SJSA1 (cell line): ENCODE measurements around the gene ZNF417. TPM values are rescaled to one million over a fixed set of nuclear protein-coding genes. Genes with fewer than 3 reads are reported as not detected.
"Not testable (repeated sequence)": the region's sequence is repeated elsewhere in the genome, so short reads cannot be mapped to it uniquely, and the experiment has no call there.

ENCODE experiments used
- DNase-seq, 2 experiments: peaks; one replicate each; pipeline ENCODE4 v3.0.0-alpha.2; 2015 to 2020; ENCODE audit warnings: low spot score in 2 of 2, low read depth in 1 of 2
- H3K27ac ChIP-seq: fragments of 250-450 bp; sonication (Bioruptor Pico); 2 replicates; pipeline ENCODE4 v1.5.1; 2020; ENCODE audit warnings: mild to moderate bottlenecking, moderate library complexity
- H3K27me3 ChIP-seq: fragments of 250-450 bp; sonication (Bioruptor Pico); replicated peaks from 2 replicates; pipeline ENCODE4 v1.5.1; 2020; ENCODE audit warnings: mild to moderate bottlenecking, moderate library complexity
- H3K36me3 ChIP-seq: fragments of 250-450 bp; sonication (Bioruptor Pico); 2 replicates; pipeline ENCODE4 v1.5.1; 2020; ENCODE audit warnings: mild to moderate bottlenecking
- H3K4me1 ChIP-seq: fragments of 250-450 bp; sonication (Bioruptor Pico); replicated peaks from 2 replicates; pipeline ENCODE4 v1.6.1; 2021; ENCODE audit warnings: mild to moderate bottlenecking
- H3K4me3 ChIP-seq: fragments of 250-450 bp; sonication (Bioruptor Pico); 2 replicates; pipeline ENCODE4 v1.5.1; 2020; ENCODE audit warnings: mild to moderate bottlenecking
- H3K9me3 ChIP-seq: fragments of 250-450 bp; sonication (Bioruptor Pico); replicated peaks from 2 replicates; pipeline ENCODE4 v1.5.1; 2020; ENCODE audit warnings: mild to moderate bottlenecking
- total RNA-seq: library from RNA; depleted of rRNA; stranded (reverse); fragments of >200 nt; shearing (Covaris generic); gene quantifications from 2 replicates; pipeline ENCODE4 v1.2.3, GENCODE V29; 2014; rRNA removed

Gene ZNF417
- 7.4 and 8.4 TPM in 2 replicates for total RNA-seq

- Histone ChIP-seq H3K36me3 (peaks cover 20% of the 10 kb centered on the region), H3K27ac (peak within 1 kb of the TSS; percentile 55), H3K4me3 (peak within 1 kb of the TSS; percentile 63)
- not testable (repeated sequence) for H3K4me1 ChIP-seq, H3K9me3 ChIP-seq, H3K27me3 ChIP-seq
- peak; percentile 85 to 86 for DNase-seq
Measured at GRCh38 chr19:57916168-57916995, at the start of gene ZNF417. Gene ZNF417 (minus strand): TSS chr19:57916592. CDS start chr19:57916411, 181 bp downstream.

DNA sequence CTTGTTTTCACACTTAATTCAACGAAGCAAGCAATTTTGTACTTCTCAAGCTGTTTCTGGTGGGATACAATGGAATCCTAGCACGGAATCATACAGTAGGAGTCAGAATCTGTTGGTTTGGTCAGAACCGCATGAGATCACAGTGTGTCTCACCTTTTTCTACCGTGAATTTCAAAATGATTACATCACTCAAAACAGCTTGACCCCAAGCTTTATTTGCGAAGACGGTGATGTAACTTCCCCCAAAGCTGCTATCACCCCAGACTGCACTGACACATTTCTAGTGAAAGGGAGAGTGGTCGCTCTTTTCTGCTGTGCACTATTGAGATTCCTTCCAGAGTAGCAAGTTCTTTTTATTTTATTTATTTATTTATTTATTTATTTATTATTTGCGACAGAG, 48.4 kb upstream of the ZNF417 start:
- no peaks in the 10 kb centered on the region for H3K36me3 ChIP-seq
- H3K9me3 ChIP-seq, result peaks cover 11% of the 10 kb centered on the region; the same call in 1 of the 2 replicates

DNA sequence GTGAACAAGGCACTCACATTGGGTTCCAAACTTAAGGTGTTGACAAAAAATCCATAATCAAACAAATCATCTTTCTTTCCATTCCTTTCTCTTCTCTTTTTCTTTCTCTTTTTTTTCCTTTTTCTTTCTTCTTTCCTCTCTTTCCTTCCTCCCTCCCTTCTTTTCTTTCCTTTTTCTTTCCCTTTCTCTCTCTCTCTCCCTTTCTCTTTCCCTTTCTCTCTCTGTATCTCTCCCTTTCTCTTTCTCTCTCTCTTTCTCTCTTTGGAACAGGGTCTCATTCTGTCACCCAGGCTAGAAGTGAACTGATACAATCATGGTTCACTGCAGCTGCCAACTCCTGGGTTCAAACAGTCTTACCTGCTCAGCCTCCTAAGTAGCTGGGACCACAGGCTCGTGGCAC, 45.4 kb upstream of the ZNF417 start:
- H3K36me3 ChIP-seq, result no peaks in the 10 kb centered on the region
- no peaks in the 10 kb centered on the region for H3K4me1 ChIP-seq
- no peak overlapping the region for H3K4me3 ChIP-seq
- H3K27me3 ChIP-seq, result no peaks in the 10 kb centered on the region
- H3K27ac ChIP-seq, result no peak overlapping the region
- no peak for DNase-seq
- H3K9me3 ChIP-seq, result peaks cover 8% of the 10 kb centered on the region; the same call in 1 of the 2 replicates

More for the DNA sequence above, 48.4 kb upstream of the ZNF417 start:
- Histone ChIP-seq H3K4me3 (no peak overlapping the region), H3K4me1 (no peaks in the 10 kb centered on the region), H3K27me3 (no peaks in the 10 kb centered on the region), H3K27ac (no peak overlapping the region)
- DNase-seq, result no peak

GRCh38 chr19:57954996-57955395, 38.6 kb upstream of the ZNF417 start:
- Histone ChIP-seq H3K4me1 (no peaks in the 10 kb centered on the region), H3K36me3 (no peaks in the 10 kb centered on the region), H3K4me3 (no peak overlapping the region), H3K27me3 (no peaks in the 10 kb centered on the region), H3K27ac (no peak overlapping the region), H3K9me3 (peaks cover 13% of the 10 kb centered on the region)
- DNase-seq, result no peak

DNA sequence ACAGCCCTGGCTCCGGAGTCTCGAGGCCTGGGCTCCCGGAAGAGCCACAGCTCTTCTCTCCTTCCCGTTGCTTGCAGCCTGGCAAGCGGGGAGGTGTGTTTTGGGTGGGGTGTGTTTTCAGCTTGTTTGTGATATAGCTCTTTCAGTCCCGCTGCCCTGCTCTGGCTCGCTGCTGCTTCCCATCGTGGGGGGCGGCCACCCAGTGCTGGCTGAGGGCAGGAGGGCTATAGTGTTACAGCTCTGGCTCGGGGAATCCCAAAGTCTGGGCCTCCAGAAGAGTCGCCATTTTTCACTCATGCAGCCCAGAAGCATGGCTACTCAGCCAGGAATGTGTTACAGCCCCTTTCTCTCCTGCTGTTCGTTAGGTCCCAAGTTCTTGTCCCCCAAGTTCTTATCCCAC, 33.3 kb upstream of the ZNF417 start:
- peaks cover 41% of the 10 kb centered on the region for H3K9me3 ChIP-seq
- no peak overlapping the region for H3K4me3 ChIP-seq
- no peaks in the 10 kb centered on the region for H3K27me3 ChIP-seq
- no peak overlapping the region for H3K27ac ChIP-seq
- no peak for DNase-seq
- no peaks in the 10 kb centered on the region for H3K4me1 ChIP-seq
- H3K36me3 ChIP-seq, result no peaks in the 10 kb centered on the region

DNA sequence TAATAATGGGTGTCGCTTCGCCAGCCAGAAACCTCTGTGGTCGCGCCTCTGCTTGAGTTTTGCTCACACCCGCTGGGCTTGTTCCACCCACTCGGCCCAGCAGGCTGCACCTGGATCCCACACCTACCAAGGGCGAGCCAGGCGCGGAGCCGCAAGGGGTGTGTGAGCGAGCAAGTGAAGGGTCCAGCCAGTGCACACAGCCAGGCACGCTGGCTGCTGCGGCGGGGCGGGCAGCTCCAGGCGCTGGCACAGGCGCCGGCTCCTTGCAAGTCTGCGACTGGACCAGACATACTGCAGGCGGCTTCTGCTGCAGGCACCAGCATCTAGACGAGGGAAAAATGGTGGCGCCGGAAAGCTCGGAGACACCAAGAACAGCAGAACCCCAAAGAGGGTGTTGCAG, 32.9 kb upstream of the ZNF417 start:
- Histone ChIP-seq H3K4me3 (no peak overlapping the region), H3K9me3 (peaks cover 44% of the 10 kb centered on the region), H3K36me3 (peaks cover 3% of the 10 kb centered on the region), H3K27me3 (no peaks in the 10 kb centered on the region), H3K27ac (no peak overlapping the region), H3K4me1 (no peaks in the 10 kb centered on the region)
- DNase-seq, result no peak

DNA sequence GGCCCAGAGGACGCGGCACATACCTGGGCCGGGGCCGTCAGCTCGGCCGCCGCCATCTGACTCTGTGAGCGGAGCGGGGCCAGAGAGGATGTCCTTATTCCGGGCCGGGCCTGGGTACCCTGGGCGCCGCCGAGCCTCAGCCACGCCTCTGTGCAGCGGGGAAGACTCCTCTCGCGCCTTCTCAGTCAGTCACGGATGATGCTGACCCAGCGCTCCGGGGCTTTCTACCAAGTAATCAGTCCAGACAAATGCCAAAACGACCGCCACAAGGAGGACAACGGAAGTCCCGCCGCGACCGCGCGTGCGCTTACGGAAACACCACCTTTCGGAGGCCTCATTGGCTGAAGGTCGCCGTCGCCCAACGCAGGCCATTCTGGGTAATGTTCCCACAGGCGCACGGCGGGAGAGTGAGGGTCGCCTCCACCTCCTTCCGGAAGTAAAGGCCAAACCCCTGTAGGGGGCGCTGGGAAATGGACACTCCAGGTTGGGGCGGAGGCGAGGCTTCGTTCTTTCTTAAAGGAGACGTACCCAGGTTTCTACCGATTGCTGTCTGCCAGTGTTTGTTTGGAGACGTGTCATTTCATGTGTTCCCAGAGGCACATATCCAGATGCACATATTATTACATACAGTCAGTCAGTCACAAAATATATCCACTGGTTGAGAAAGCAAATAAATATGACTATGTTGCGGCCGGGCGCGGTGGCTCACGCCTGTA, 31.2 kb upstream of the ZNF417 start, which contains the start of gene ZNF256:
Gene ZNF256, minus strand, starts transcription at position 288 of the 716 bp plus-strand sequence. Its CDS starts 232 bp downstream, at position 56.
- peak; percentile 90 to 95 for DNase-seq
- H3K27ac ChIP-seq, result peak within 1 kb of the TSS; percentile 44
- no peaks in the 10 kb centered on the region for H3K4me1 ChIP-seq
- no peaks in the 10 kb centered on the region for H3K27me3 ChIP-seq
- peak within 1 kb of the TSS; percentile 68 for H3K4me3 ChIP-seq
- H3K36me3 ChIP-seq, result peaks cover 19% of the 10 kb centered on the region
- peaks cover 54% of the 10 kb centered on the region for H3K9me3 ChIP-seq

- Histone ChIP-seq H3K27me3 (no peaks in the 10 kb centered on the region), H3K36me3 (peaks cover 24% of the 10 kb centered on the region), H3K4me3 (peak overlapping the region; percentile 68), H3K27ac (peak overlapping the region; percentile 44), H3K9me3 (peaks cover 56% of the 10 kb centered on the region), H3K4me1 (no peaks in the 10 kb centered on the region)
- no peak for DNase-seq
Measured at GRCh38 chr19:57947088-57947418, 30.7 kb upstream of the ZNF417 start.

GRCh38 chr19:57946316-57946715, 29.9 kb upstream of the ZNF417 start:
- peaks cover 32% of the 10 kb centered on the region for H3K36me3 ChIP-seq
- peak overlapping the region; percentile 68; the same call in 1 of the 2 replicates for H3K4me3 ChIP-seq
- H3K9me3 ChIP-seq, result peaks cover 63% of the 10 kb centered on the region
- H3K4me1 ChIP-seq, result no peaks in the 10 kb centered on the region
- no peaks in the 10 kb centered on the region for H3K27me3 ChIP-seq
- H3K27ac ChIP-seq, result no peak overlapping the region
- DNase-seq, result no peak

DNA sequence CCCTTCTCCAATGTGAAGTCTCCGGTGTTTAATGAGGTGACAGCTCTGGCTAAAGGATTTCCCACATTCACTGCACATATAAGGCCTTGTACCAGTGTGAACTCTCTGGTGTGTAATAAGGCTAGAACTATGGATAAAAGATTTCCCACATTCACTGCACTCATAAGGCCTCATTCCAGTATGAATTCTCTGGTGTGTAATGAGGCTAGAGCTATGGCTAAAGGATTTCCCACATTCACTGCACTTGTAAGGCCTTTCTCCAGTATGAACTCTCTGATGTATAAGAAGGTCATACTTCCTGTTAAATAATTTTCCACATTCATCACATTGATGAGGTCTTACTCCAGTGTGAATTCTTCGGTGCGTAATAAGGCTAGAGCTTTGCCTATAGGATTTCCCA, 25.2 kb upstream of the ZNF417 start:
- no peaks in the 10 kb centered on the region for H3K27me3 ChIP-seq
- no peak overlapping the region for H3K27ac ChIP-seq
- no peak for DNase-seq
- peaks cover 54% of the 10 kb centered on the region for H3K9me3 ChIP-seq
- no peak overlapping the region for H3K4me3 ChIP-seq
- H3K36me3 ChIP-seq, result peaks cover 49% of the 10 kb centered on the region
- H3K4me1 ChIP-seq, result no peaks in the 10 kb centered on the region

- Histone ChIP-seq H3K36me3 (peaks cover 12% of the 10 kb centered on the region), H3K9me3 (peaks cover 23% of the 10 kb centered on the region), H3K27me3 (no peaks in the 10 kb centered on the region), H3K4me3 (no peak overlapping the region), H3K4me1 (no peaks in the 10 kb centered on the region), H3K27ac (no peak overlapping the region)
- no peak for DNase-seq
Measured at GRCh38 chr19:57935731-57936130, 19.3 kb upstream of the ZNF417 start.

DNA sequence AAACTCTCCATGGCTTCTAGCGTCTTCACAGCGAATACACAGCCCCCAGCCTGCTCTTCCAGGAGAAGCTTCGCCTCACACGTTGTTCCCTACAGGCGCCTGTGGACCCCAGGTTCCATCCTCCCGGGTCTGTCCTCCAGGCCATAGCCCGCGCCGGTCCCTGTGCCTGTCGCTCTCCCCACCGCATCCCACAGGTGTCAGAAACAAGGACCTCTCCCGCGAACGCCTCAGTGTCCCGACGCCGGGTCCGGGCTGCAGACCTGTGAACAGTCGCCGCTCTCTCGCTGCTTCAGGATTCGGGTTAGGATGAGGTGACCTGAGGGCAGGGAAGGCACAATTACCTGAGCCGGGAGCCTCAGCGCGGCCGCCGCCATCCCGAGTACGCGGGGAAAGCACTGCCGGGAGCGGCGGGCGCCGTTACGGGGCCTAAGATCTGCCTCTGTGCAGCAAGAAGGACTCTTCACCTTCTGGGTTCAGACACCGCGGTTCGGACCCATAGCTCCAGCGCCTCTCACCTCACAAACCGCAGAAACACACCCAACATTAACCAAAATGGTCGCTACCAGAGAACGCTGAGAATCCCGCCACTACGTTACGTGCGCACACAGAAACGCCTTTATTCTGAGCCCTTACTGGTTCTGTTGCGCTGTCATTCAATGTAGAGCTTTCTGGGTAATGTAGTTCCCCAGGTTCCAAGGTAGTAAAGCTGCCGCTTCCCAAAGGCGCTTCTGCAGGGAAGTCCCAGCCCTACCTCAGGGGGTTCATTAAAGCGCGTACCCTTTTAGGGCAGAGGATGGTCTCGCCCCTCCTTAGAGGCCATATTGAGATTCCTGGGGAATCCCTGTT, 18.7 kb upstream of the ZNF417 start, which contains the start of gene ZNF418:
Gene ZNF418, minus strand, starts transcription at position 583 of the 846 bp plus-strand sequence. CDS start 1,580 bp downstream, outside the sequence.
- Histone ChIP-seq H3K9me3 (peaks cover 25% of the 10 kb centered on the region), H3K4me3 (peak within 1 kb of the TSS; percentile 22), H3K27ac (no peak within 1 kb of the TSS), H3K36me3 (peaks cover 7% of the 10 kb centered on the region), H3K4me1 (no peaks in the 10 kb centered on the region), H3K27me3 (no peaks in the 10 kb centered on the region)
- no peak for DNase-seq

- peaks cover 14% of the 10 kb centered on the region for H3K9me3 ChIP-seq
Measured at GRCh38 chr19:57927587-57927986, 11.2 kb upstream of the ZNF417 start.

More at GRCh38 chr19:57927587-57927986, 11.2 kb upstream of the ZNF417 start:
- Histone ChIP-seq H3K4me1 (no peaks in the 10 kb centered on the region), H3K36me3 (no peaks in the 10 kb centered on the region), H3K4me3 (no peak overlapping the region), H3K27me3 (no peaks in the 10 kb centered on the region), H3K27ac (no peak overlapping the region)
- no peak for DNase-seq
